Central memory CD4-positive, alpha-beta T cell (primary cell): ENCODE data around the gene EPS8.
"Not testable (repeated sequence)": the region's sequence is repeated elsewhere in the genome, so short reads cannot be mapped to it uniquely, and the experiment has no call there.

Experiments
- DNase-seq: peaks from one replicate; pipeline ENCODE4 v3.0.0; 2022

EPS8 gene

GRCh38 chr12:15796493-15797141 is 7.4 kb upstream of the EPS8 start:
- DNase-seq, result no peak

DNA sequence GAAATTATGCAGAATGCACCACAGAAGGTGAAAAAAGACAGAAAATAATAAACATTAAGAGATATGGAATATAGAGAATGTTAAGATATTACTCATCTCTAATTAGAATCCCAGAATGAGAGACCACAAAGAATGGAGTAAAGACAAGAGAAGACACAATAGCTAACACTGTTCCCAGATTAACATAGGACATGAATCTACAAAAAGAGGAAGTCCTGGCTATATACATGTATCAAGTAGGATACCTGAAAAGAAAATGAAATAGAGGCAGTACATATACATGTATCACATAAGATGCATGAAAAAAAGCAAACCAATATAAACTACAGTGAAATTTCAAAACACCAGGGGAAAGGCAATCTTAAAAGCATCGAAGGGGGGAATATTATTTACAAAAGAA is 5.6 kb upstream of the EPS8 start:
- DNase-seq, result no peak

DNA sequence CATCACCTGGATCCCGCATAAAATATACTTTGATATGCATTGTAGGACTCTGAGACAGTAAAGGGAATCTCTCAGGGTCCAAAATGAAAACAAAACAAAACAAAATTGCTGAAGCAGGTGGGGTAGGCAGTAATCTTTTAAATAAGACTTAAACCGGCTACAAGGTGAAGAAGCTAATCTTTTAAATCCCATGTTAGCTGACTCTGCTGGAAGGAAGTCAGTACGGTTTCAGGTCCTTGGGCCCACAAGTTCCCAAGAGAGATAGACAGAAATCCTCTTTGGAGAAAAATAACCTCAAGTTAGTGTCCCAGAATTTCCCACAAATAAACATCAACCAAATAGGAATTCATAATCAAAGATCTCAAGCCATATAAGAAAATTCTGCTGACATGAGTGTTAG is 5.0 kb upstream of the EPS8 start:
- DNase-seq, result no peak

DNA sequence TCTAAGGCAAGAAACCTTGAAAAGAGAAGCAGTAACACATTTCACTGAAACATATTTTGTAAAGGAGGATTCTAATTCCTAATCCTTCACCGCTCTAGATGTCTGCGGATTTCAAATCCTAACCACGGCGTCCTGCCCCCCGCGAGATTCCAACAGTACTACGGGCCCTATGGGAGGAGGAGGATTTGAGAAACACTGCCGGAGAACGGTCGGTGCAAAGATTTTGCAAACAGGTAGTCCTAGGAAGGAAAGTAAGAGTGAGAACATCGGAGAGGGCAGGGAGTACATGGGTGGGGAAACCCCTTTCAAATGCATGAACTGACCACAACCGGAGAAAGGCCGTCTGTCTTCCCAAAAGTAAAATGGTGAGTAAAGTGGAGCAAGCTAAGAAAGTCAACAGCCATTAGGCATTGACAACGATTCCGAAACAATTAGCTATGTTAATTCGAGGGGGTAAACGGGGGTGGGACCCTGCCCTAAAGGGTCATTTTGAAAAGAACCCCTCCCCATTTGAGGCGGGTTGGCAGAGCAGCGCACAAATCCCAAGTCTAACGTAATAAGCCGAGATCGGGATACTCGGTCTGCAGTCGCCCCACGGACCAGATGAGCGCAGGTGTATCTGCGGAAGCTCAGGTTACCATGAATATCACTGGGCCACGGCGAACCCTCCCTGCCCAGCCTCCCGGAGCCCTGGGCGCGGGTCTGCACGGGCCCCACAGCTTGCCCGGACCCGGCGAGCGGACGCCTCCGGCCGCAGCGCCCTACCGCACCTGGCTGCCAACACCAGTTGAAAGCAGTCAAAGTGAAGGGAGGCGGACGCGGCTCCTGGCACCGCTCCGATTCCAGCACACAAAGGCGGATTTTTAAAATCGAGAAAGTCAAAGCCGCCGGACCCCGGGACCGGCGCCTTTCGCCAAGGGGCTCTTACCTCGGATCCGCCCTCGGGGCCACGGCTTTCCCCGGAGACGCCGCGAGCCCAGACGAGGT is 662 bp downstream of the EPS8 start:
- no peak for DNase-seq

- no peak for DNase-seq
Observed at GRCh38 chr12:15787778-15788177, 1.4 kb downstream of the EPS8 start.

DNA sequence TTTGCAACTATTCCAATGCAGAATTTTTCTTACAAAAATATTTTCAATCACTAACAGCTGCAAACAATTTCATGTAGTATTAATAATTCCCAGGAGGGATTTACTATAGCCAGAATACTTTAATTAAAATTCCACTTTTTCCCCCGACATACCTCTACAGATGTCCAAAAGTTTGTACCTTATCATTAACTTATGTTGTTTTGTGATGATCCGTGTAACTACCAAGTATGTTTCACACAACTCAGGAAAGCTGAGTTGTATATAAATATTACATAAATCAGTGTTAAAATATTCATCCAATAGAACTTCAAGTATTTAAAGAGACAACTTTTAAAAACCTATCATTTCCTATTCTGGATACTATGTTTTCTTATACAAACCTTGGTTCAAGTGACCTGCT is 2.4 kb downstream of the EPS8 start:
- DNase-seq, result no peak

GRCh38 chr12:15783288-15783687 is 5.9 kb downstream of the EPS8 start:
- no peak for DNase-seq

DNA sequence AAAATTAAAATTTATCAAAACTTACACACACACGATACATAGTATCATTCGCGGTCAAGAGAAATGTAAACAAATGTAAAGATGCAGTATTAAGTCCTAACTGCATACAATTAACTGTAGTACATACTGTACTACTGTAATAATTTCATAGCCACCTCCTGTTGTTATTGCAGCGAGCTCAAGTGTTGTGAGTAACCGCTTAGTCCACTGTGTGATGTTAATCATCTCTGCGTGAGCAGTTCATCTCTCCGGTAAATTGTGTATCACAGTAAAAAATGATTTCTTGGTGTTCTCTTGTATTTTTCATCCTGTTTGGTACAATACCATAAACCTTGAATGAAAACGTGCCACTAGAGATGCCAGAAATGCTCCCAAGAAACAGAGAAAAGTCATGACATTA is 6.5 kb downstream of the EPS8 start:
- no peak for DNase-seq

- no peak for DNase-seq
Observed at GRCh38 chr12:15779925-15780324, 9.3 kb downstream of the EPS8 start.

DNA sequence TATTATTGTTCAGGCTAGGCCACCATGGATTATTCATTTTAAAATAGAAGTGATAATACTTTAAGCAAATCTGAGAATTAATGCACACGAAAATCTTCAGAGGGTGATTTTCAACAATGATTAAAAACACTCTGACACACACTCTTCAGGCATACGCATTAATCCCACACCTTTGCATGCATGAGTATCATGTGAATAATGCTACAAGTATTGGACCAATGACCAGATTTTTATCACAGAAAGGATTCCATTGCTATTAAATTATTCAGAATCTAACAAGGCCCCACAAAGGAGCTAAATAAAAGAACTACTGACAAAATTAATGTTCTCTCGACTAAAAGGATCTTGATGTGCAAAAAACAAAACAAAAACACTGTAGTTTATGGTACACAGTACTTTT is 11.1 kb downstream of the EPS8 start:
- no peak for DNase-seq

- DNase-seq, result no peak
Observed at GRCh38 chr12:15777355-15778012, 11.7 kb downstream of the EPS8 start.

DNA sequence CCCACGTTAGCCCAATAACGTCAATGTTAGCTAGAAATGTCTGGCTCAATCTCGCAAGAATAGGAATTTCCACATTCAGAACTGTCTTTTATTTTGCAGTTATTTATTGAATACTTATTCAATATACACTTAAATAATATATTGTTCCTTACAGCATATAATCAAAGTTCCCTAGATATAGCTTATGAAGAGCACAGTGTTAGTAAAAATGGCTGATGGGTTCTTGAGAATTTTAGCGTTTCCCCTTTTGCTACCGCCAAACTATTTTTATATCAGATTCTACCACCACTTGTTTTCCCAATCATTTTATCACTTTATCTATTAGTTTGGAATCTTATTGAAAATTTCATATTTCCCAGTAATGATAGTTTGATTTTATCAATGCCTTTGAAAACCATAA is 12.7 kb downstream of the EPS8 start:
- no peak for DNase-seq

DNA sequence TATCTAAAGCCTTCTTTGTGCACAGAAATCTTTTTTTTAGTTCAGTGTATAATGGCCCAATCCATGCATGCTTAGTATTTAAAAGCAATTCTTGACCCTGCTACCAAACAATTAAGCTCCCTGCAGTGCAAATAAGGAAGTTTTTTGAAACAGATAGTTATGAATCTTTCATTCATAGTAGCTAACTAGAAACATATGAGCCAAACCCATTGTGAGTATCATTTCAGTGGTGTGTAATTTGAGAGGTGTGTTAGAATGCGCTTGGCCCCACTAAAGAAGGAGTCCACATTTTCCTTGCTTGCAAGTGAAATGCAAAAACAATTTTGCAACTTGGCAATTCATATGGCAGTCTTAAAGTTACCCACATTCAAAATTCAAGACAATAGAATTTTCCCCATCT is 14.4 kb downstream of the EPS8 start:
- DNase-seq, result no peak

- DNase-seq, result peak; percentile 3
Observed at GRCh38 chr12:15772405-15773018, 16.7 kb downstream of the EPS8 start.

GRCh38 chr12:15770581-15770980 is 18.6 kb downstream of the EPS8 start:
- DNase-seq, result no peak

- no peak for DNase-seq
Observed at GRCh38 chr12:15770021-15770420, 19.2 kb downstream of the EPS8 start.

- DNase-seq, result no peak
Observed at GRCh38 chr12:15769586-15769985, 19.6 kb downstream of the EPS8 start.

DNA sequence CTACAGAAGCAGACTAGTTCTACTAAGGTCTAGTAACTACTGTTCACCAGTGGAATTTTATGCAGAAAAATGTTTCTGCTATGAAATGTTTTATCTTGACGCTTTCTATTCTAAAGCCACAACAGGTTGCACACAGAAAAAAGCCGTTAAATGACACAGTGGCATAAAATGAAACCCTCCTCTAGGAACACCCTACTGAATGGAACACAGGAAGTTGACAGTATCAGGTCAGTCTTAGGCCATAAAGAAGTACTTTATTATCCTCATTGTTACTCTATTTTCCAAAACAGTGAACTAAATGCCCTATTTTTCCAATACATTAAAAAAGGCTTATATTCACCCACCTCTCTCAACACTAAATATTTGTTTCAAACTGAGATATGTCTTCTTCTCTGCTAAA is 21.9 kb downstream of the EPS8 start:
- DNase-seq, result no peak

- no peak for DNase-seq
Observed at GRCh38 chr12:15763328-15763727, 25.9 kb downstream of the EPS8 start.

GRCh38 chr12:15762162-15762561 is 27.0 kb downstream of the EPS8 start:
- not testable (repeated sequence) for DNase-seq

- no peak for DNase-seq
Observed at GRCh38 chr12:15757553-15758255, 31.5 kb downstream of the EPS8 start.

GRCh38 chr12:15756822-15757221 is 32.4 kb downstream of the EPS8 start:
- no peak for DNase-seq

GRCh38 chr12:15754233-15754632 is 35.0 kb downstream of the EPS8 start:
- DNase-seq, result no peak
